OCI-M2 (cell line): ENCODE results near the gene TMEM119.

Experiments
- DNase-seq: peaks from one replicate; lab custom pipeline; 2025; ENCODE audit not compliant: unreplicated experiment; lab: John Stamatoyannopoulos, UW

Gene TMEM119

DNA sequence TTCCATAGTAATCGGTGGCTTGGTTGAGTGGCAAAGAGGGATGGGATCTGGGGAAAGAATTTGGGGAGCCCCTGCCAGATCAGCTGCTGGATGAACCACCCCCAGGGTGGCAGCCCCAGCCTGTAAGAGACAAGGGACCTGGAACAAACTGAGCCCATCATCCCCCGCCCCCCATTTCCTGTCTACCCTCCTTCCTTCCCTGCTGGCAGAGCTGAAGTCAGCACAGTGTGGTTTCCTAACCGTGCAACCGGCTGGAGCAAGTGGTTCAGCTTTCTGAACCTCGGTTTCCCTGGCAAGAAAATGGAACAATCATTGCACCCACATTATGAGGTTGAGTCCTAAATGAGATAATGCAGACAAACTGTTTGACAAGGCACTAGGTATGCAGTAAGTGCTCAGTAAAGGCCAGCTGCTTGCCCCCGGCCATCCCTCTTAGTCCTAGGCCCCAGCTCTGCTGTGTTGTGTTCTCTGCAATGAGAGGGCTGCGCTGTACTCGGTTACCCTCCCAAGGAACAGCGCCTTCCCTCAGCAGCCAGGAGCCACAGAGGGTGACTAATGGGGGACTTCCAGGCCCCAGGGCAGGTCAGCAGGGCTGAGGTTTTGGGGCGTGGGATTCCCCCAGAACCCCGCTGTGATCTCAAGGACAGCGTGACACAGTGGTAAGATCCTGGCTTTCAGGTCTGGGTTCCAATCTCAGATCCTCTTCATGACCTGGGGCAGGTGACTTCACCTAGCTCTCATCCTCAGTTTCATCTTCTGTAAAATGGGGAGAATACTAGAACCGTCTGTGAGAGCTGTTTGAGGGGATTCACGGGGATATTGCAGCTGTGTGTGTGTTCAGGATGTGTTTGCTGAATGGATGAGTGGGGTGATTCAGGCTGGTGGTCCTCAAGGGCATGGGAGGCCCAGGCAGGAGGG is 19.3 kb upstream of the TMEM119 start:
- DNase-seq, result no peak

DNA sequence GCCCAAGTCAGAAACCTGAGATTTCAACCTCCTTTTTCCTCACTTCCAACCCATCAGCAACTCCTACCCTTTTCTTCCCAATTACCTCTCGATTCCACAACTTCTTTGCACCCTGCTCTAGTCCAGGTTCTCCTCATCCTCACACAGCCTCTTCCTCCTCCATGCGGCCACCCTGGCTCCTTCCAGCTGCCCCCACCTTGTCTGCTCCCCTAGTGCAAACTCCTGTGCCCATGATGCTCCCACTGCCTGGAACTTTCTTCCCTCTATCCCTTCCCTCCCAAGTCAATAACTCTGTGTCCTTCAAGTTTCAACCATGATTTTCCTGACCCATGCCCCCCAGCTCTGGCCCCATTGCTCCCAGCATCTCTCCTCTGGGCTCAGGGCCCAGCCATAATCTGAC is 18.5 kb upstream of the TMEM119 start:
- DNase-seq, result no peak

DNA sequence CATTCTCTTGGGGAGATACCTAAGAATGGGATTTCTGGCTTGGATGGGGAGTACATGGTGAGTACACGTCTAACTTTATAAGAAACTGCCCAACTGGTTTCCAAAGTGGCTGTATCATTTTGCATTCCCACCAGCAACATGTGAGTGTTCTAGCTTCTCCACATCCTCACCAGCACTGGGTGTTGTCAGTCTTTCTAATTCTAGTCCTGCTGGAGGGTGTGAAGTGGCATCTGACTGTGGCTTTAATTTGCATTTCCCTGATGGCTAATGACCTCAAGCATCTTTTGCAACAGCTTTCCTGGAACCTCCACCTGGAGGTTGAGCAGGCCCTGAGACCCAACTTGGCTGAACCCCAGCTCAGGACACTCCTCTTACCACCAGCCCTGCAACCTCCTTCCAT is 18.0 kb upstream of the TMEM119 start:
- no peak for DNase-seq

DNA sequence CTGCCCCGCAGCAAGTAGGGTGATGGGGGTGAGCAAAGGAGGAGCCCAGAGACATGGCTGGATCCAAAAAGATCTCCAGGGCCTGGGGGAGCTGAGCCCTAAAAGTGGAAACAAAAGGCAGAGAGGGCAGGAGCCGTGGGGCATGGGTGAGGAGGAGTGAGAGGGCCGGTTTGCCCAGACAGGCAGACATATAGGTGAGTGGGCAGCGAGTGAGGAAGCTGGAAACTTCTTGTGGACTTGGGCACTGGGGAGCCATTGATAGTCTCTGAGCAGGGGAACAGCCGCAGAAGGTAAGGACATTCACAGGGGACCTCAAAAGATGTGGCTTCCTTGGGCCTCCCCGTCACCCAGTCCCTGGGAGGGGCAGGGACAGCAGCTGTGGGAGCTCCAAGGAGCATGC is 16.8 kb upstream of the TMEM119 start:
- no peak for DNase-seq

DNA sequence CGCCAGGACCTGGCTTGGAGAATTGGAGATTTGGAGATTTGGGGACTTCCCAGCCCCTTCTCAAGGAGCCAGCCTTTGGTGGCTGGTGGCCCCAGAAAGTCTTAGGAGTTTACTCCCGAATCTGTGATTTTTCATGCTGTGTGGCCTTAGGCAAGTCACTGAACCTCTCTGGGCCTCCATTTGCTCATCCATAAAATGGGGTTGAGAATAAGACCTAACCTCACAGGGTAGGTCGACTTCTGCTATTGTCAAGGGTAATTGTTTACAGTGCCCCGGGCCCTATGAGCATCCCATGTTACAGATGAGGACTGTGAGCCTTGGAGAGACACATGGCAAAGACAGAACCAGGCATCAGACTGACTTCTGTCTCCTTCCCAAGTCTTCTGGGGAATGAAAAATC is 16.2 kb upstream of the TMEM119 start:
- DNase-seq, result no peak

DNA sequence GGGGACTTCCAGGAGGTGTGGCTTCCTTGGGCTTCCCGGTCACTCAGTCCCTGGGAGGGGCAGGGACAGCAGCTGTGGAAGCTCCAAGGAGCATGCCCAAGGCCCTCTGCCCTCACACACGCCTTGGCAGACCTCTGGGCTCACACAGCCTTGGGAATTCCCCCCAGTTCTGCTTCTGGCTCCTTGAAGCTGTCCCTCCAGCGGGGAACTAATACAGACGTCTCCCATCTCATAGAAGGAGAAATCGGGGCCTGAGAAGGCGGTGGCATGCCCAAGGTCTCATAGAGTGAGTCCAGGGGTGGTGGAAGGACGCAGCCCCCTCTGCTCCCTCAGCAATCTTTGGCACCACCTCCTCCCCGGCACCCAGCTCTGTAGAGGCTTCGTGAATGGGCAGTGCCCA is 15.7 kb upstream of the TMEM119 start:
- DNase-seq, result no peak

DNA sequence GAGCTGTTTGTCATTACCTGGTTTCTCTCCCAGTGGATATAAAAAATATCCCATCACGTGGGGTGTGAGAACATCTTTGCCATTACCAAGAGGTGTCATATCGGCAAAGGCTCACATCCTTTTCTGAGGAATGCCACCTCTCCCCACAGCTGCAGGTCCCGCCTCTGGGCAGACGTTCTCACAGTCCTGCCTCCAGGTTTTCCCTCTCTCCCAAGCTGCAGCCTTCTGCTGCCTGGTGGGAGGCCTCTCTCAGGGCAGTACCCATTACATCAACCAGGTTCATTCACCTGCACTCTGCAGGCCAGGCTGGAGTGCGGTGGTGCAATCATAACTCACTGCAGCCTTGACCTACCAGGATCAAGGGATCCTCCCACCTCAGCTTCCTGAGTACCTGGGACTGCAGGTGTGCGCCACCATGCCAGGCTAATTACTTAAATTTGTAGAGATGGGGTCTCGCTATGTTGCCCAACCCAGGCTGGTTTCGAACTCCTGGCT is 15.0 kb upstream of the TMEM119 start:
- no peak for DNase-seq

DNA sequence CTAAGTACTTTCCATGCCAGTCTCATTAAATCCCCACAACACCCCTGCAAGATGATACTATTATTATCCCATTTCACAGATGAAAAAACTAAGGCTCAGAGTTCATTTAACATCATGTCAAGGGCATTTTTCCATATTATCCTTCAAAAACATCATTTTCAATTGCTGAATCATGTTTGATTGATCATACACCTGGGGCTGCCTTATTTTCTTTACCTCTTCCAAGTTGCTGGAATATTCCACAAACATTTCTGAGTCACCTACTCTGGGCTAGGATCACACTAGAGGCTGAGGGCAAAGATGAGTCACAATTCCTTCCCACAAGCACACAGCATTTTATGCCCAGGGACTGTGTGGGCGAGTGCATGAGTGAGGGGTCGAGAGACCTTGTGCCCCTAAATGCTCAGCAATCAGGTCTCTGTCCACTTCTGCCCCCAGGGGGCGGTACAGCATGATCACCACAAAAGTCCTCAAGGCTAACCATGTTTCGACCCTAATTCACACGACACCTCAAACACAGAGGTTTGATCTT is 14.1 kb upstream of the TMEM119 start:
- DNase-seq, result no peak

DNA sequence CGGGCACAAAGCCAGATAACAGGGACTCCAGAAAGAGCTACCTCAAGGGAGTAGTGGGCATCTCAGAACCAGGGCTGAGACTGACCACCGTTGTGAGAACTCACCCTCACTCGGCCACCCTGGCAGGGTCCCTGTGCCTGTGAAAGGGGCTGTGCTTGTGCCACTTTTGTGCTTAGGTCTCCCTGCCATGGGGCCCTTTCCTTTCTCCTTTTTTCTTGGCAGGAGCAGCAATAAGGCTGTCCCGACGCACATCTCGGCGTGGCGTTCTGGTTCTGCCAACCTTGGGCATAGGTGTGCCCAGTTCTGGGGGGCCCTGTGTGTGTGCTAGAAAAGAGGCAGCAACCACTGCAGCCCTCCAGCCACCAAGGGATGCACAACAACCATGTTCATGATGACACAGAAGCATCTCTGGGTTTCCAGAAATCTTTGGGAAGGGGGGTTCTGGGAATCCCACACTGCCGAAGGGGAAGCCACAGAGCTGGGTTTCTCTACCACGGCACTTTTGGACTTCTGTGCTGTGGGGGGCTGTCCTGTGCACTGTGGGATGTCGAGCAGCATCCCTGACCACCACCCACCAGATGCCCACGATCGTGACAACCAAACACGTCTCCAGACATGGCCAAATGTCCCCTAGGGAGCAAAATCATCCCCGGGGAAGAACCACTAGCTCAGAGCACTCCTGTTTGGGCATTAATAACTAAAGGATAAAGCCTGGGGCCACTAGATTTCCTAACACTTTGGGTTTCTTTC is 13.1 kb upstream of the TMEM119 start:
- no peak for DNase-seq

DNA sequence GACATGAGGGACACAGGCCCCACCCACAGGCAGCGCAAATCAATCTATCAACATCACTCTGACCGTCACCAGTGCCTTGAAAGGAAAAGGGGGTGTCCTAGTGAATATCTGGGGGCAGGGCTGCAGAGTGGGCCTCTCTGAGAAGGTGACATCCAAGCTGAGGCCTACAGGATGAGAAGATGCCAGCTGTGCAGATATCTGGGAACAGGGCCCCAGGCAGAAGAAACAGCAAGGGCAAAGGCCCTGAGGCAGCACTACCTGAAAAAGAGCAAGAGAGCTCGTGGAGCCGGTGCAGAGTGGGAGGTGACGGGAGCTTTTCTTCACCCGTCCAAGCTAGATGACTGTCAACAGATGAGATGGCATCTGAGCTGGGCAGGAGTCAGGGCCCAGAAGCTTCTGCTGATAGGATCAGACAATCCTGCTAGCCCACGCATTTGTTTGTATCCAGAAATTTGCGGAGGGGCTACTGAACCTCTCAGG is 12.5 kb upstream of the TMEM119 start:
- DNase-seq, result no peak

DNA sequence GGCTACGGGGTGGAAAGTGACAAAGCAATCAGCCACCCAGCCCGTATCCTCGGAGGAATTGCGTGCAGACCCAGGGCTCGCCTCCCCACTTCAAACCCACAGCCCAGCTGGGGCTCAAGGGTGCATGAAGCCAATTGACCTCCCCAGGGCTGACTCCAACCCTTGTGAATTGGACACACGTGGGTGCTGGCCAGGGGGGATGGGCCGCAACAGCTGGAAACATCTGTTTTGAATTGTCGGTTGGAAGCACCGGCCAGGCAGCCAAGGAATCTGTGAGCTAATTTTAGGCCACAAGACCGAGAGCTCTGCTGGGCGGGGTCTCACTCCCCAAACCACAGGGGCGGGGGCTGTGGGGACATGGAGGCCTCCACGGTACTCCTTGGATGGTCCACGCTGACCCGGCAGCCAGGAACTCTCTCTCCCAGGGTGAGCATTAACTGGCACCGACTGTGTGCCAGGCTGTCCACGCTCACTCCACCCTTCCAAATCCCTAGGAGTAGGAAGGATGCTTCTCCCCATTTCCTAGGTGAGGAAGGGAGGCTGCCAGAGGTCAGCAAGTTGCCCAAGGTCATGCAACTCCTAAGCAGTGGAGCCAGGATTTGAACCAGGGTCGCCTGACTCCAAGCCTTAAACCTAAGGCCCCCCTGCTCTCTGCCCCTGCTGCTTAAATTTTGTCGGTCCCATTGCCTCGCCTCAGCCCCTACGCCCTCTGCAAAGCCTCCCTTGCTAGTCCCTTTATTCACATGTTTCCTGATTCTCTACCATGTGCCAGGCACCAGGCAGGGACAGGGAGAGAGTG is 11.9 kb upstream of the TMEM119 start:
- no peak for DNase-seq

DNA sequence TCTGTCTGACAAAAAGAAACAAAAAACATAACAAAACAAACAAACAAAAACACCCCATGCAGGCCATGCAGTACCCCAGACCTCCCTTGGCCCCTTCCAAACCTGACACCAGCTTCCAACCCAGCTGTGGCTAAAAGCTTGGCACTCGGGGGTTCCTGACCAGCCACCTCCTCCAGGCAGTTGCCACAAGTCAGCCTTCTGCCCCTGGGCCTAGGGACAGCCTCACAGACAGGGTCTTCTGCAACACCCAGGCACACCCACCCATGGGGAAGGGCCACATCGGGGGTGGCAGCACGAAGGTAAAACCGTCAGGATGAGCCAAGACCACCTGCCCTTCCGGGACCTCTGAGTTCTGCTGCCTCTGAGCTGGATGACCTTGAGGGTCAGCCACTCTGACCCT is 10.7 kb upstream of the TMEM119 start:
- no peak for DNase-seq

DNA sequence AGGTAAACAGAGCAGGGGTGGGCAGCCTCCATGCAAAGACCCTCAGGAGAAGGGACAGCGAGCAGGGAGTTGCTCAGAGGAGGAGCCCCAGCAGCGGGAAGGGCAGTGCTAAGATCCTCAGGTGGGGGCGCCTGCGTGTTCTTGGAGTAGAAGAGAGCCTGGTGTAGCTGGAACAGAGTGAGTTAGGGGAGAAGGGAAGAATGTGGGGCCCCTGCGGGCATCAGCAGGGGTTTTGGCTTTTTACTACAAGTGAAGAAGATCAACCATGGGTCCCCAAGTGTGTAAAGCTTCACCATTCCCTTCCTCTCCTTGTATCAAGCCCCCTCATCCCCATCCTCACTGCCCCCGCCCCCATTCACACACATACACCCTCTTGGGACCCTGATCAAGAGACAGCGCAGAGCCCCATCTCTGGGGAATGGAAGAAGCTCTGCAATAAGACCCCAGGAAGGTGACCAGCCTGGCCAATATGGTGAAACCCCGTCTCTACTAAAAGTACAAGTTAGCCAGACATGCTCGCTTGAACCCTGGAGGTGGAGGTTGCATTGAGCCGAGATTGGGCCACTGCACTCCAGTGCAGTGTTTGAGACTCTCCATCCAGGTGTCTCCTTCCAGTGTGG is 10.2 kb upstream of the TMEM119 start:
- no peak for DNase-seq

DNA sequence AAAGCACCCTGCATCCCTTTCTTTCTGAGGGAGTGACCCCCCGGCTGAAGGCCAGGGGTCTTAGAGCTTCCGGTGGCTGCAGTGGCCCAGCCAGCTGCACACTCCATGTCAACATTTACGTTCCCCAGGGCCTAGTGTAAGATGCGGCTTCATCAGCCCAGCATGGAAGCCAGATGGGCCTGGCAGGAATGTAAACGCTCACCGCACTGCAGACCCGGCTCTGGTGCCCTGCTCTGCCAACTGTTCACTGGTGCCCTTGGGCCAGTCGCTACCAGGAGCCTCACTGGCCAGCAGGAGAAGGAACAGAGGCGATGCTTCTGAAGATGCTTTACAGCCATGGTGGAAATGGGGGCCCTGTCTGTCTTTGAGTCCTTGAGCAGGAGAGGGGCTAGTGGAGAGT is 8.6 kb upstream of the TMEM119 start:
- DNase-seq, result no peak

DNA sequence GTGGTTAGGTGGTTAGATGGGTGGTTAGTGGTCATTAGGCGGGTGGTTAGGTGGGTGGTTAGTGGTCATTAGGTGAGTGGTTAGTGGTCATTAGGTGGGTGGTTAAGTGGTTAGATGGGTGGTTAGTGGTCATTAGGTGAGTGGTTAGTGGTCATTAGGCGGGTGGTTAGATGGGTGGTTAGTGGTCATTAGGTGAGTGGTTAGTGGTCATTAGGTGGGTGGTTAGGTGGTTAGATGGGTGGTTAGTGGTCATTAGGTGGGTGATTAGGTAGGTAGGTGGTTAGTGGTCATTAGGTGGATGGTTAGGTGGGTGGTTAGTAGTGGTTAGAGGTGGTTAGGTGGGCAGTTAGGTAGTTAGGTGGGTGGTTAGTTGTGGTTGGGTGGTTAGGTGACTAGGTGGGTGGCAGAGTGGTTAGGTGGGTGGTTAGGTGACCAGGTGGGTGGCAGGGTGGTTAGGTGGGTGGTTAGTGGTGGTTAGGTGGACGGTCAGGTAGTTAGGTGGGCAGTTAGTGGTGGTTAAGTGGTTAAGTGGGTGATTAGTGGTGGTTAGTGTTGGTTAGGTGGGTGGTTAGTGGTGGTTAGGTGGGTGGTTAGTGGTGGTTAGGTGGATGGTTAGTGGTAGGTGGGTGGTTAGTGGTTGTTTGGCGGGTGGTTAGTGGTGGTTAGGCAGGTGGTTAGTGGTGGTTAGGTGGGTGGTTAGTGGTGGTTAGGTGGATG is 8.0 kb upstream of the TMEM119 start:
- no peak for DNase-seq

DNA sequence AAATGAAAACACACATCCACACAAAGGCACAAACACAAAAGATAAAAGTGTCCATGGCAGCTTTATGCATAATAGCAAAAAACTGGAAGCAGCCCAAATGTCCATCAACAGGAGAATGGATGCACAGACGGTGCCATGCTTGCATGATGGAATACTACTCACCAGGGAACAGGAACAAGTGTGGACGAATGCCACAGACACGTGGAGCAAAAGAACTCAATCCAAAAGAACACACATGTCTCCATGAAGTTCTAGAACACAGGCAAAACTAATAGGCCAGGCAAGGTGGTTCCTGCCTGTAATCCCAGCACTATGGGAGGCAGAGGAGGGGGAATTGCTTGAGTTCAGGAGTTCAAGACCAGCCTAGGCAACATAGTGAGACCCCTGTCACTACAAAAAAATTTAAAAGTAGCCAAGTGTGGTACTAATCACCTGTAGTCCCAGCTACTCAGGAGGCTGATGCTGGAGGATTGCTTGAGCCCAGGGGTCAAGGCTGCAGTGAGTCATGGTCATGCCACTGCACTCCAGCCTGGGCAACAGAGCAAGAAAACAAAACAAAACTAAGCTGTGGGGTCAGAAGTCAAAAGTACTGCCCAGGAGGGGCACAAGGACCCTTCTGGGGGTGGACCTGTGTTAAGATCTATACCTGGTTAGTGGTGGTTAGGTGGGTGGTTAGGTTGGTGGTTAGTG is 7.3 kb upstream of the TMEM119 start:
- no peak for DNase-seq

DNA sequence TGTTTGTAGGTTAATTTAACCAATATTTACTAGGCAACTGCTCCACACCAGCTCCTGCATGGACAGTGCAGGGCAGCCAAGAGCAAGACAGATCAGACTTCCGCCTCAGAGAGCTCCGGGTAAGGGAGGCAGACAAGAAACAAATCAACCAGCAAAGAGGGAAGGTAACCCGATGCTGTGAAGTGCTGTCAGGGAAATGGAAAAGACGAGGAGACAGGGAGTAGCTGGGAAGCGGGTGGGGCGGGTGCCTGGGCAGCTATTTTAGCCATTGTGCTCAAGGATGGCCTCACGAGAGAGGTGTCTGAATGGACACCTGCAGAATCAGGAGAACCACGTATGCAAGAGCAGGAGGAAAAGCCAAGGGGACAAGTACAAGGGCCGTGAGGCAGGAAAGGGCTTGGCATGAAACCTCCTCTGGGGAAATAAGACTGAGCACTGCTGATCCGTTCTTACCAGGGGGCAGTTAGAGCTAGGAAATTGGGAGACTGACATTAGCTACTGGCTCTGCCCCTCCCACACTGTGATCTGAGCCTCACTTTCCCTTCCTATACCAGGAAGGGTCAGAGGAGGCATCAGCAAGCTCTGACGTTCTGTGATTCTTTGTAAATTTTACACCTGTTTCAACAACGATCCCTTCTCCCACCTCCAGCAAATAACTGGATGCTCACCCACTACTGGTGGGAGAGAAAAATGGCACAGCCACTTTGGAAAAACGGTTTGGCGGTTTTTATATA is 6.5 kb upstream of the TMEM119 start:
- DNase-seq, result no peak

DNA sequence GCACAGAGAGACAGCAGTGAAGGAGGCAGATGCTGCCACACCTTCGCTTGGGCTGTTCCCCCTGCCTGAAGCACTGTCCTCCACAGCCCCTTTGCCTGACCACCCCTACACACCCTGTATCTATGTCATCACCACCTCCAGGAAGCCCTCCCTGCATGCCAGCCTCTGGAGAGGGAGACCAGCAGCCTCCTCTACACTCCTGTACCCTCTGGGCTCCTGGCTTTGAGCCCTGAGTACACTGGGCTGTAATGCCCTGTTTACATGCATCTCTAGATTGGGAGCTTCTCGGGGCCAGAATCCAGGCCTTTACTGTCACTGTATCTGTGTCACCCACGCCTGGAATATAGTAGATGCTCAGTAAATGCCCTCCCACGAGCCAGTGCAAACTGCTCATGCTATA is 5.9 kb upstream of the TMEM119 start:
- DNase-seq, result no peak
